Measurements from ENCODE around the gene LAMC1. TPM values are rescaled to one million over a fixed set of nuclear protein-coding genes. Genes with fewer than 3 reads are reported as not detected.

LAMC1 gene
- total and polyA plus RNA-seq, 12 donors: 12.3 to 110 (median 75.9) TPM

- Histone ChIP-seq H3K9me3 (replicated peaks in 1 of 3) (no peaks in the 10 kb centered on the region), H3K36me3 (replicated peaks in 1 of 2) (no peaks in the 10 kb centered on the region), H3K27me3 (no peaks in the 10 kb centered on the region), H3K4me3 (no peak overlapping the region), H3K4me1 (replicated peaks in 1 of 2) (peaks cover 10 to 53% of the 10 kb centered on the region in 2 donors), H3K27ac (no peak overlapping the region)
- TF ChIP-seq POLR2A (IDR thresholded peaks at IDR 0.05) (no peak), CTCF (IDR thresholded peaks at IDR 0.05) (no peak)
- 96 to 99% (median 97%) methylated on average over 2 of the region's 2 CpGs for WGBS, 4 donors
- intact Hi-C loops (cut with DNase I): no loop called here
- DNase-seq: no peak
Observed at GRCh38 chr1:183044893-183045649, 21.9 kb downstream of the LAMC1 start.

- no peak for DNase-seq
- peaks cover 6 to 42% of the 10 kb centered on the region in 2 donors for H3K4me1 ChIP-seq (replicated peaks in 1 of 2)
- no peak overlapping the region for H3K27ac ChIP-seq
- no peak for TF ChIP-seq POLR2A (IDR thresholded peaks at IDR 0.05)
- no peak for TF ChIP-seq CTCF (IDR thresholded peaks at IDR 0.05)
- no peak overlapping the region for H3K4me3 ChIP-seq
- intact Hi-C loops (cut with DNase I): no loop called here
- WGBS, 4 donors: 76 to 85% (median 83%) methylated on average over 7 of the region's 7 CpGs
- H3K36me3 ChIP-seq (replicated peaks in 1 of 2): no peaks in the 10 kb centered on the region
- H3K27me3 ChIP-seq: no peaks in the 10 kb centered on the region
- no peaks in the 10 kb centered on the region for H3K9me3 ChIP-seq (replicated peaks in 1 of 3)
Observed at GRCh38 chr1:183048087-183049085, 25.2 kb downstream of the LAMC1 start.

- H3K4me1 ChIP-seq (replicated peaks in 1 of 2): peaks cover 0 to 17% of the 10 kb centered on the region in 2 donors
- no peak overlapping the region for H3K27ac ChIP-seq
- H3K36me3 ChIP-seq (replicated peaks in 1 of 2): no peaks in the 10 kb centered on the region
- DNase-seq: no peak
- no peaks in the 10 kb centered on the region for H3K9me3 ChIP-seq (replicated peaks in 1 of 3)
- H3K4me3 ChIP-seq: no peak overlapping the region
- 33 to 62% (median 57%) methylated on average over 1 of the region's 1 CpG for whole genome bisulfite sequencing, 4 donors
- TF ChIP-seq POLR2A (IDR thresholded peaks at IDR 0.05) (no peak), CTCF (IDR thresholded peaks at IDR 0.05) (no peak)
- intact Hi-C loops (cut with DNase I): no loop called here
- no peaks in the 10 kb centered on the region for H3K27me3 ChIP-seq
Observed at GRCh38 chr1:183051546-183051945, 28.3 kb downstream of the LAMC1 start.

GRCh38 chr1:183052861-183053260 is 29.6 kb downstream of the LAMC1 start:
- DNase-seq: no peak
- intact Hi-C loops (cut with DNase I): no loop called here
- TF ChIP-seq CTCF (IDR thresholded peaks at IDR 0.05) (no peak), POLR2A (IDR thresholded peaks at IDR 0.05) (no peak)
- H3K27me3 ChIP-seq: no peaks in the 10 kb centered on the region
- H3K4me1 ChIP-seq (replicated peaks in 1 of 2): peaks cover 0 to 13% of the 10 kb centered on the region in 2 donors
- H3K4me3 ChIP-seq: no peak overlapping the region
- no peaks in the 10 kb centered on the region for H3K9me3 ChIP-seq (replicated peaks in 1 of 3)
- 68 to 75% (median 70%) methylated on average over 5 of the region's 5 CpGs for WGBS, 4 donors
- no peak overlapping the region for H3K27ac ChIP-seq
- H3K36me3 ChIP-seq (replicated peaks in 1 of 2): no peaks in the 10 kb centered on the region
